Sigmoid colon (tissue), 4 donors: ENCODE results near the gene FKRP.

ENCODE experiments used
- EP300 ChIP-seq, 4 donors: sonication (generic); formaldehyde crosslinking; IDR thresholded peaks; one replicate each; pipeline ENCODE4 v1.6.1; 2017; ENCODE audit warnings: antibody characterized with exemption in 4 of 4
- POLR2A ChIP-seq, 2 donors: fragments of 450-650 bp; IDR thresholded peaks; one replicate each; pipeline ENCODE4 v1.6.1; 2016; ENCODE audit warnings: antibody characterized with exemption in 2 of 2, mild to moderate bottlenecking in 2 of 2, moderate library complexity in 2 of 2
- POLR2AphosphoS5 ChIP-seq, 4 donors: sonication (generic); formaldehyde crosslinking; IDR thresholded peaks; one replicate each; pipeline ENCODE4 v1.6.1; 2017; ENCODE audit warnings: antibody characterized with exemption in 4 of 4
- TF ChIP-seq, protein P1 (sequence below), 4 experiments: fragments of 450-650 bp in 3 of 4; fragments of 200-600 bp in 1 of 4; IDR thresholded peaks; one replicate each; pipeline ENCODE4 v1.5.1; 2016 to 2019; ENCODE audit warnings: antibody characterized with exemption in 4 of 4, mild to moderate bottlenecking in 3 of 4, moderate library complexity in 2 of 4

DNA sequence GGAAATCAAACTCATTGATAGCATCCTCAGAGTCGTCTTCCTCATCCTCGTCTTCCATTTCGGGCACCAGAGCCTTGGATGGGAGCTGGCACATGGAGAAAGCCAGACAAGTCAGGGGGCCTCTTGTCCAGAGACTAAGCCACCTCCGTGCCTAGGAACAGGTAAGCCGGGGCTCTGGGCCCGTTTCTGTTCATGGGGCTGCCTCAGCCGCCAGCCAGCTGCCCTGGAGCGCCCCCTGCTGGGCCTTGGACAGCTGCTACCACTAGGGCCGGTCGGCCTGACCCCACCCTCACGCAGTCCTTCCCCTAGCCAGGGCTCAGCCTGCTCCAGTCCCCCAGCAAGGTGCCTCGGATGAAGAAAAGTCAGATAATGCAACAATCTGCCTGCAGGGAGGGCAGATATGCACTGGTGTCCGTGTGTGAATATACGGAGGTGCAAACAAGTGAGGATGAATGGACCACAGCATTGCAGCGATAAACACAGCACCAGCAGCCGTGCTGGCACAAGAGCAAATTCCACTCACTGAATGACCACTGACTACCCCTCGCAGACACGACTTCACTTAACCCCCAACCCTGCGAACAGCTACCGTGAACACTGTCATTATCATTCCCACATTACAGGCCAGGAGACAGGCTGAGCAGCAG, 17.0 kb upstream of the FKRP start:
- TF ChIP-seq, protein P1, sequence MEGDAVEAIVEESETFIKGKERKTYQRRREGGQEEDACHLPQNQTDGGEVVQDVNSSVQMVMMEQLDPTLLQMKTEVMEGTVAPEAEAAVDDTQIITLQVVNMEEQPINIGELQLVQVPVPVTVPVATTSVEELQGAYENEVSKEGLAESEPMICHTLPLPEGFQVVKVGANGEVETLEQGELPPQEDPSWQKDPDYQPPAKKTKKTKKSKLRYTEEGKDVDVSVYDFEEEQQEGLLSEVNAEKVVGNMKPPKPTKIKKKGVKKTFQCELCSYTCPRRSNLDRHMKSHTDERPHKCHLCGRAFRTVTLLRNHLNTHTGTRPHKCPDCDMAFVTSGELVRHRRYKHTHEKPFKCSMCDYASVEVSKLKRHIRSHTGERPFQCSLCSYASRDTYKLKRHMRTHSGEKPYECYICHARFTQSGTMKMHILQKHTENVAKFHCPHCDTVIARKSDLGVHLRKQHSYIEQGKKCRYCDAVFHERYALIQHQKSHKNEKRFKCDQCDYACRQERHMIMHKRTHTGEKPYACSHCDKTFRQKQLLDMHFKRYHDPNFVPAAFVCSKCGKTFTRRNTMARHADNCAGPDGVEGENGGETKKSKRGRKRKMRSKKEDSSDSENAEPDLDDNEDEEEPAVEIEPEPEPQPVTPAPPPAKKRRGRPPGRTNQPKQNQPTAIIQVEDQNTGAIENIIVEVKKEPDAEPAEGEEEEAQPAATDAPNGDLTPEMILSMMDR (IDR thresholded peaks at IDR 0.05), result peak; percentile 73 to 90 (median 88)
- TF ChIP-seq POLR2A (IDR thresholded peaks at IDR 0.05) (no peak), EP300 (IDR thresholded peaks at IDR 0.05) (no peak), POLR2AphosphoS5 (IDR thresholded peaks at IDR 0.05) (no peak)
